K562 (cell line): Measurements from ENCODE around the gene TMEM117. TPM values are rescaled to one million over a fixed set of nuclear protein-coding genes. Genes with fewer than 3 reads are reported as not detected.

ENCODE experiments used
- ATAC-seq: fragments of 200-7000 bp; cut with Tn5 transposase; 3 replicates; pipeline ENCODE4 v1.9.1; 2020; ENCODE audit warnings: moderate library complexity
- BruUV-seq: library from RNA; stranded (reverse); fragments of 400-500 nt; replicated peaks from 2 replicates; lab custom pipeline; 2021; lab: Mats Ljungman, UMichigan
- CTCF ChIA-PET: fragments of 300-600 bp; formaldehyde crosslinking; extraction: SDS; loops from one replicate; lab custom pipeline; 2021; ENCODE audit warnings: low intra/inter-chr PET ratio; lab: Yijun Ruan, JAX
- POLR2A ChIA-PET: fragments of 300-600, 350-650 bp; sonication (Branson Sonifier 250); formaldehyde crosslinking; extraction: SDS; loops from one replicate; lab custom pipeline; 2021; ENCODE audit warnings: antibody characterized with exemption, inconsistent platforms; lab: Yijun Ruan, JAX
- DNase-seq, 4 experiments: peaks; one replicate each; pipeline versions ENCODE4 v3.0.0 to v3.0.0-alpha.2; 2011 to 2018; ENCODE audit warnings: low spot score in 3 of 4, mixed read lengths in 3 of 4; ENCODE audit errors: extremely low read depth in 1 of 4
- FAIRE-seq: peaks from 2 replicates; lab custom pipeline; 2011; peaks lifted over from hg19 to GRCh38; lab: Jason Lieb, UNC
- H2AFZ ChIP-seq: 2 replicates; pipeline ENCODE4 v1.6.0; 2011; ENCODE audit warnings: low read depth, low read length, control low read depth, inconsistent platforms
- H3K27ac ChIP-seq: fragments of 200-600 bp; 3 replicates; pipeline ENCODE4 v1.8.0; 2011; ENCODE audit warnings: low read depth, mild to moderate bottlenecking, control low read depth, inconsistent platforms, low read length, moderate library complexity, mixed read lengths; ENCODE audit errors: extremely low read depth
- H3K27me3 ChIP-seq, 2 experiments: fragments of 300-600 bp in 1 of 2; 2 replicates in 1 of 2; 3 replicates in 1 of 2; pipeline versions ENCODE4 v1.6.0 to v1.8.0; 2011; ENCODE audit warnings: inconsistent platforms in 2 of 2, low read length in 2 of 2, mild to moderate bottlenecking in 1 of 2, mixed read lengths in 1 of 2, moderate library complexity in 1 of 2; ENCODE audit not compliant: control insufficient read depth in 2 of 2, insufficient read depth in 2 of 2
- H3K36me3 ChIP-seq: fragments of 300-600 bp; 3 replicates; pipeline ENCODE4 v1.8.0; 2011; ENCODE audit warnings: mild to moderate bottlenecking, low read length, inconsistent platforms; ENCODE audit not compliant: control insufficient read depth, insufficient read depth
- H3K4me1 ChIP-seq, 2 experiments: fragments of 200-600 bp in 1 of 2; replicated peaks in 1 of 2; 2 replicates in 1 of 2; 3 replicates in 1 of 2; pipeline versions ENCODE4 v1.5.1 to v1.8.0; 2011; ENCODE audit warnings: inconsistent platforms in 2 of 2, low read length in 2 of 2, mild to moderate bottlenecking in 1 of 2, mixed read lengths in 1 of 2, moderate library complexity in 1 of 2; ENCODE audit not compliant: control insufficient read depth in 2 of 2, insufficient read depth in 2 of 2
- H3K4me2 ChIP-seq: 2 replicates; pipeline ENCODE4 v1.6.1; 2011; ENCODE audit warnings: low read length, control low read depth, inconsistent platforms, mixed read lengths; ENCODE audit not compliant: insufficient read depth
- H3K4me3 ChIP-seq: fragments of 200-600 bp; sonication (generic), shearing (Covaris generic); 2 replicates; pipeline ENCODE4 v1.5.1; 2016; ENCODE audit warnings: control low read depth, inconsistent platforms
- H3K79me2 ChIP-seq: fragments of 200-600 bp; 3 replicates; pipeline ENCODE4 v1.8.0; 2011; ENCODE audit warnings: low read length, inconsistent platforms; ENCODE audit not compliant: control insufficient read depth, insufficient read depth
- H3K9ac ChIP-seq, 2 experiments: 2 replicates each; pipeline versions ENCODE4 v1.6.0 to v1.6.1; 2011; ENCODE audit warnings: low read depth in 2 of 2, low read length in 2 of 2, control low read depth in 1 of 2, inconsistent platforms in 1 of 2, mild to moderate bottlenecking in 1 of 2, mixed read lengths in 1 of 2; ENCODE audit not compliant: insufficient read depth in 1 of 2
- H3K9me1 ChIP-seq: one replicate; pipeline ENCODE4 v1.6.0; 2011; ENCODE audit warnings: inconsistent platforms, mild to moderate bottlenecking, low read length, moderate library complexity; ENCODE audit not compliant: control insufficient read depth, insufficient read depth
- H3K9me3 ChIP-seq: replicated peaks from 2 replicates; pipeline ENCODE4 v1.5.1; 2011; ENCODE audit warnings: low read depth, low read length, inconsistent platforms; ENCODE audit not compliant: control insufficient read depth, insufficient read depth
- H4K20me1 ChIP-seq: replicated peaks from 2 replicates; pipeline ENCODE4 v1.6.1; 2011; ENCODE audit warnings: low read length, inconsistent platforms, mixed read lengths; ENCODE audit not compliant: control insufficient read depth, insufficient read depth
- ATF4 ChIP-seq: fragments of 450-650 bp; formaldehyde crosslinking; IDR thresholded peaks from 2 replicates; pipeline ENCODE4 v1.4.0; 2022; ENCODE audit warnings: mild to moderate bottlenecking, moderate library complexity
- BCLAF1 ChIP-seq, 2 experiments: fragments of 450-650 bp in 1 of 2; IDR thresholded peaks; 2 replicates each; pipeline ENCODE4 v1.6.1; 2011 to 2017; ENCODE audit warnings: low read depth in 2 of 2, antibody characterized with exemption in 1 of 2, borderline replicate concordance in 1 of 2, low read length in 1 of 2, mild to moderate bottlenecking in 1 of 2, mixed read lengths in 1 of 2; ENCODE audit not compliant: control insufficient read depth in 1 of 2
- CTBP1 ChIP-seq: fragments of 450-650 bp; IDR thresholded peaks from 2 replicates; pipeline ENCODE4 v1.6.1; 2016; ENCODE audit warnings: borderline replicate concordance
- FOXA1 ChIP-seq: fragments of 450-650 bp; IDR thresholded peaks from 2 replicates; pipeline ENCODE4 v1.6.1; 2016; ENCODE audit warnings: mild to moderate bottlenecking, borderline replicate concordance
- FOXK2 ChIP-seq, 2 experiments: fragments of 450-650 bp; IDR thresholded peaks in 1 of 2; conservative IDR thresholded peaks in 1 of 2; 2 replicates each; pipeline ENCODE4 v1.6.1; 2016; ENCODE audit warnings: low read depth in 2 of 2, mild to moderate bottlenecking in 1 of 2
- KLF1 ChIP-seq: fragments of 450-650 bp; IDR thresholded peaks from 2 replicates; pipeline ENCODE4 v1.6.1; 2016; ENCODE audit warnings: missing genetic modification characterization, missing compliant biosample characterization
- MAFG ChIP-seq: fragments of 450-650 bp; conservative IDR thresholded peaks from 2 replicates; pipeline ENCODE4 v1.6.1; 2016; ENCODE audit warnings: missing genetic modification characterization, missing compliant biosample characterization
- MCM5 ChIP-seq: fragments of 450-650 bp; IDR thresholded peaks from 2 replicates; pipeline ENCODE4 v1.6.1; 2016; ENCODE audit warnings: low read depth
- MIER1 ChIP-seq: fragments of 450-650 bp; IDR thresholded peaks from 2 replicates; pipeline ENCODE4 v1.6.1; 2016; ENCODE audit warnings: antibody characterized with exemption, mild to moderate bottlenecking, low read depth
- NFE2L1 ChIP-seq: fragments of 450-650 bp; IDR thresholded peaks from 2 replicates; pipeline ENCODE4 v1.6.1; 2016; ENCODE audit warnings: missing genetic modification characterization, low read depth, mild to moderate bottlenecking, missing compliant biosample characterization, moderate library complexity, borderline replicate concordance
- NFIC ChIP-seq: fragments of 450-650 bp; IDR thresholded peaks from 2 replicates; pipeline ENCODE4 v1.6.1; 2017; ENCODE audit warnings: mild to moderate bottlenecking, inconsistent platforms
- SIN3B ChIP-seq: fragments of 450-650 bp; IDR thresholded peaks from 2 replicates; pipeline ENCODE4 v1.6.1; 2017; ENCODE audit warnings: low read depth, mild to moderate bottlenecking, moderate library complexity
- SMAD4 ChIP-seq: fragments of 250-450 bp; sonication (Bioruptor Pico); conservative IDR thresholded peaks from 2 replicates; pipeline ENCODE4 v1.8.0; 2021; ENCODE audit warnings: inconsistent platforms, mild to moderate bottlenecking, moderate library complexity
- SREBF1 ChIP-seq: fragments of 150-350 bp; IDR thresholded peaks from 2 replicates; pipeline ENCODE4 v1.6.1; 2014; ENCODE audit warnings: antibody characterized with exemption, low read depth, low read length, borderline replicate concordance
- ZBTB17 ChIP-seq: fragments of 450-650 bp; formaldehyde crosslinking; IDR thresholded peaks from 2 replicates; pipeline ENCODE4 v1.4.0; 2020; ENCODE audit warnings: mild to moderate bottlenecking
- ZNF586 ChIP-seq: fragments of 450-650 bp; formaldehyde crosslinking; conservative IDR thresholded peaks from 2 replicates; pipeline ENCODE4 v1.4.0; 2020; ENCODE audit warnings: mild to moderate bottlenecking, moderate library complexity
- WGBS: fragments of 100-300 bp; shearing (Covaris generic); methylation state at CpG from one replicate; pipeline ENCODE4 v1.1.6; 2016; ENCODE audit warnings: low coverage, mixed read lengths; ENCODE audit not compliant: insufficient coverage; ENCODE audit errors: missing lambda C conversion rate; 5-methylcytosine and 5-hydroxymethylcytosine counted together
- in situ Hi-C: fragments of 300-500 bp; cut with MboI; formaldehyde crosslinking; loops from 4 replicates; pipeline ENCODE4 v1.15.0; 2018; ENCODE audit warnings: inconsistent platforms, mixed read lengths
- intact Hi-C: fragments of 100-400 bp; cut with micrococcal nuclease; formaldehyde crosslinking; loops from 2 replicates; pipeline ENCODE4 v1.14.2; 2022
- polyA plus RNA-seq, 8 experiments: library from polyadenylated mRNA; depleted of rRNA in 4 of 8; stranded (reverse) in 5 of 8; unstranded in 3 of 8; fragments of >200 nt; fragmentation: Nextera tagmentation in 2 of 8; fragmentation: Illumina TruSeq in 1 of 8; extraction: Ambion mirVana in 2 of 8; extraction: Trizol in 1 of 8; gene quantifications; 2 replicates each; pipeline versions ENCODE4 v1.2.1 to v1.2.3, GENCODE V29; 2011 to 2014; ENCODE audit warnings: inconsistent platforms in 1 of 8, missing spikeins in 1 of 8
- total RNA-seq, 7 experiments: library from RNA; depleted of rRNA in 6 of 7; stranded (reverse); fragments of >200 nt in 6 of 7; fragmentation: Illumina TruSeq in 2 of 7; extraction: Trizol in 2 of 7; gene quantifications; 2 replicates each; pipeline versions ENCODE4 v1.2.1 to v1.2.3, GENCODE V29; 2011 to 2021; ENCODE audit warnings: low replicate concordance in 1 of 7
- TF ChIP-seq, protein P1 (sequence below), 2 experiments: fragments of 200-800 bp in 1 of 2; sonication (Bioruptor generic) in 1 of 2; sonication (generic) in 1 of 2; formaldehyde crosslinking in 1 of 2; IDR thresholded peaks in 1 of 2; conservative IDR thresholded peaks in 1 of 2; 2 replicates each; pipeline versions ENCODE4 v1.5.0 to v1.6.1; 2016 to 2020; ENCODE audit warnings: missing compliant biosample characterization in 1 of 2, missing genetic modification characterization in 1 of 2, missing genetic modification reagents in 1 of 2

The TMEM117 gene
- total and polyA plus RNA-seq, 9 of the 15 experiments (the other 6 are each of a cell fraction or from before 2014, with no cell fraction given), result 0.31 to 2.8 (median 1.0) TPM

GRCh38 chr12:44422559-44422958 is 586.7 kb downstream of the TMEM117 start (continued):
- TF ChIP-seq ZNF586, result no peak
- no peak for TF ChIP-seq CTBP1
- TF ChIP-seq ZBTB17 (CRISPR knock-in tag), result no peak
- no peak for TF ChIP-seq FOXK2 (conservative IDR thresholded peaks at IDR 0.05 in 1 of 2, IDR thresholded peaks at IDR 0.05 in 1 of 2; ENCODE audit: low read depth in 2 of 2)

DNA sequence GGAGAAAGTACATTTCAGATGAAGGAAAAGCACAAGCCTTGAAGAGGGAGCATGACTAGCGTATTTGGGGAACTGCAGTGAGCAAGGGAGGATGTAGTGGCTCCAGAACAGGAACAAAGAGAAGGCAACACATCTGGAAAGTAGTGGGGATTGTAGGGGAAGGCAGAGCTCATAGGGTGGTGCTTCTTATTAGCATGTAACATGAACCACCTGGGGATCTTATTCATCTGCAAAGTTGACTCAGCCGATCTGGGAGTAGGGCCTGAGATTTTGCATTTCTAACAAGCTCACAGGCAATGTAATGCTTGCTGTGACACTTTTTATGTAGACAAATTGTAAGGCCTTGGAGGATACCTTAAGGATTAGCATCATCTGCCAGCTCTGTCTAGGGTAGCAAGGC is 592.9 kb downstream of the TMEM117 start:
- no peaks in the 10 kb centered on the region for H3K27me3 ChIP-seq
- ChIA-PET CTCF (no interaction called here), POLR2A (no interaction called here)
- intact Hi-C loops, result no loop called here
- FAIRE-seq (no peak), DNase-seq (no peak), ATAC-seq (no peak)
- H3K27ac ChIP-seq, result no peak overlapping the region
- in situ Hi-C loops, result no loop called here
- H3K9ac ChIP-seq, result no peak overlapping the region
- no peaks in the 10 kb centered on the region for H3K36me3 ChIP-seq
- H3K4me2 ChIP-seq, result no peak overlapping the region
- no peaks in the 10 kb centered on the region; the same call in 1 of the 2 replicates for H3K9me3 ChIP-seq
- H3K4me1 ChIP-seq, result no peaks in the 10 kb centered on the region
- H3K4me3 ChIP-seq, result no peak overlapping the region
- BruUV-seq, result no TSS peak
- no peaks in the 10 kb centered on the region for H4K20me1 ChIP-seq
- WGBS, result 0% methylated on average over 2 of the region's 2 CpGs
- H3K79me2 ChIP-seq, result no peaks in the 10 kb centered on the region
- no peaks in the 10 kb centered on the region for H3K9me1 ChIP-seq
- no peak overlapping the region for H2AFZ ChIP-seq
- TF ChIP-seq FOXA1 (no peak), CTBP1 (no peak), SIN3B (no peak), ATF4 (CRISPR knock-in tag) (no peak), MIER1 (no peak), BCLAF1 (IDR thresholded peaks at IDR 0.05; ENCODE audit: borderline replicate concordance in 1 of 2, control insufficient read depth in 1 of 2, low read depth in 2 of 2, low read length in 1 of 2) (no peak), MCM5 (no peak), SREBF1 (no peak), KLF1 (tag) (no peak), SMAD4 (no peak), NFE2L1 (tag) (no peak), MAFG (tag) (no peak), NFIC (no peak)
- TF ChIP-seq, protein P1, sequence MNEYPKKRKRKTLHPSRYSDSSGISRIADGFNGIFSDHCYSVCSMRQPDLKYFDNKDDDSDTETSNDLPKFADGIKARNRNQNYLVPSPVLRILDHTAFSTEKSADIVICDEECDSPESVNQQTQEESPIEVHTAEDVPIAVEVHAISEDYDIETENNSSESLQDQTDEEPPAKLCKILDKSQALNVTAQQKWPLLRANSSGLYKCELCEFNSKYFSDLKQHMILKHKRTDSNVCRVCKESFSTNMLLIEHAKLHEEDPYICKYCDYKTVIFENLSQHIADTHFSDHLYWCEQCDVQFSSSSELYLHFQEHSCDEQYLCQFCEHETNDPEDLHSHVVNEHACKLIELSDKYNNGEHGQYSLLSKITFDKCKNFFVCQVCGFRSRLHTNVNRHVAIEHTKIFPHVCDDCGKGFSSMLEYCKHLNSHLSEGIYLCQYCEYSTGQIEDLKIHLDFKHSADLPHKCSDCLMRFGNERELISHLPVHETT (CRISPR knock-in tag; conservative IDR thresholded peaks at IDR 0.05 in 1 of 2, IDR thresholded peaks at IDR 0.05 in 1 of 2), result no peak
